Gastrocnemius medialis (tissue), 4 donors: ENCODE measurements around the gene PODNL1. TPM values are rescaled to one million over a fixed set of nuclear protein-coding genes. Genes with fewer than 3 reads are reported as not detected.
A peak's percentile ranks its signal among the peaks of the same experiment; 100 is the strongest.
"Not testable (repeated sequence)": the region's sequence is repeated elsewhere in the genome, so short reads cannot be mapped to it uniquely, and the experiment has no call there.

ENCODE experiments used
- ATAC-seq, 2 donors: fragments of 150-250 bp; one replicate each; pipeline ENCODE4 v1.9.1; 2016
- DNase-seq, 2 donors: peaks; one replicate each; pipeline ENCODE4 v3.0.0-alpha.2; 2019
- H3K27ac ChIP-seq, 4 donors: fragments of 200-600 bp; sonication (generic); 1 replicate in 1 of 4; 2 replicates in 3 of 4; pipeline ENCODE4 v1.5.1; 2016 to 2018; ENCODE audit warnings: mild to moderate bottlenecking in 2 of 4, moderate library complexity in 1 of 4
- H3K27me3 ChIP-seq, 3 donors: fragments of 200-600 bp; sonication (generic) in 2 of 3; 1 replicate in 1 of 3; 2 replicates in 2 of 3; pipeline versions ENCODE4 v1.5.1 to v1.6.0; 2016 to 2019; ENCODE audit warnings: mild to moderate bottlenecking in 1 of 3, moderate library complexity in 1 of 3
- H3K36me3 ChIP-seq, 2 donors: fragments of 200-600 bp; sonication (generic) in 1 of 2; one replicate each; pipeline ENCODE4 v1.5.1; 2017 to 2018
- H3K4me1 ChIP-seq, 2 donors: fragments of 200-600 bp; sonication (generic) in 1 of 2; one replicate each; pipeline ENCODE4 v1.5.1; 2016 to 2017; ENCODE audit warnings: mild to moderate bottlenecking in 2 of 2
- H3K4me3 ChIP-seq, 4 donors: fragments of 200-600 bp; sonication (generic) in 3 of 4; 1 replicate in 1 of 4; 2 replicates in 3 of 4; pipeline ENCODE4 v1.5.1; 2016 to 2019; ENCODE audit warnings: mild to moderate bottlenecking in 2 of 4
- H3K9me3 ChIP-seq, 3 donors: fragments of 200-600 bp; sonication (generic) in 2 of 3; 1 replicate in 1 of 3; 2 replicates in 2 of 3; pipeline ENCODE4 v1.5.1; 2016 to 2019
- POLR2A ChIP-seq, 2 donors: fragments of 450-650 bp; IDR thresholded peaks; one replicate each; pipeline ENCODE4 v1.6.1; 2017; ENCODE audit warnings: antibody characterized with exemption in 2 of 2, mild to moderate bottlenecking in 2 of 2, moderate library complexity in 2 of 2
- in situ Hi-C, 4 donors: fragments of 200-750 bp; cut with MboI; loops; one replicate each; pipeline versions ENCODE4 v1.15.0 to v1.8.0; 2017; ENCODE audit warnings: low sequenced_read_pairs in 4 of 4
- intact Hi-C: fragments of 100-400 bp; cut with DNase I; formaldehyde crosslinking; loops from one replicate; pipeline ENCODE4 v1.15.1; 2023; ENCODE audit warnings: low total_unique reads
- total RNA-seq, 4 donors: library from RNA; depleted of rRNA; stranded (reverse); fragments of >200 nt; gene quantifications; one replicate each; pipeline versions ENCODE4 v1.1.0 to v1.2.3, GENCODE V29; 2016
- TF ChIP-seq, protein P1 (sequence below), 5 experiments: fragments of 450-650 bp in 3 of 5; fragments of 200-600 bp in 2 of 5; sonication (generic) in 2 of 5; IDR thresholded peaks in 4 of 5; conservative IDR thresholded peaks in 1 of 5; 1 replicate in 4 of 5; 2 replicates in 1 of 5; pipeline ENCODE4 v1.5.1; 2016 to 2019; ENCODE audit warnings: antibody characterized with exemption in 5 of 5, mild to moderate bottlenecking in 3 of 5, moderate library complexity in 3 of 5

Gene PODNL1
- total RNA-seq, 4 donors from 2014 or later = 0.55 to 0.61 TPM; not detected in 2

- Histone ChIP-seq H3K27ac (peak overlapping the region in 2 of 4 donors; percentile 88 to 89), H3K27me3 (no peaks in the 10 kb centered on the region), H3K9me3 (no peaks in the 10 kb centered on the region), H3K4me1 (peaks cover 18 to 24% of the 10 kb centered on the region in 2 donors), H3K36me3 (peaks cover 0 to 11% of the 10 kb centered on the region in 2 donors), H3K4me3 (no peak overlapping the region)
- intact Hi-C loops = no loop called here
- TF ChIP-seq POLR2A (IDR thresholded peaks at IDR 0.05) = no peak
- TF ChIP-seq, protein P1, sequence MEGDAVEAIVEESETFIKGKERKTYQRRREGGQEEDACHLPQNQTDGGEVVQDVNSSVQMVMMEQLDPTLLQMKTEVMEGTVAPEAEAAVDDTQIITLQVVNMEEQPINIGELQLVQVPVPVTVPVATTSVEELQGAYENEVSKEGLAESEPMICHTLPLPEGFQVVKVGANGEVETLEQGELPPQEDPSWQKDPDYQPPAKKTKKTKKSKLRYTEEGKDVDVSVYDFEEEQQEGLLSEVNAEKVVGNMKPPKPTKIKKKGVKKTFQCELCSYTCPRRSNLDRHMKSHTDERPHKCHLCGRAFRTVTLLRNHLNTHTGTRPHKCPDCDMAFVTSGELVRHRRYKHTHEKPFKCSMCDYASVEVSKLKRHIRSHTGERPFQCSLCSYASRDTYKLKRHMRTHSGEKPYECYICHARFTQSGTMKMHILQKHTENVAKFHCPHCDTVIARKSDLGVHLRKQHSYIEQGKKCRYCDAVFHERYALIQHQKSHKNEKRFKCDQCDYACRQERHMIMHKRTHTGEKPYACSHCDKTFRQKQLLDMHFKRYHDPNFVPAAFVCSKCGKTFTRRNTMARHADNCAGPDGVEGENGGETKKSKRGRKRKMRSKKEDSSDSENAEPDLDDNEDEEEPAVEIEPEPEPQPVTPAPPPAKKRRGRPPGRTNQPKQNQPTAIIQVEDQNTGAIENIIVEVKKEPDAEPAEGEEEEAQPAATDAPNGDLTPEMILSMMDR (IDR thresholded peaks at IDR 0.05 in 4 of 5, conservative IDR thresholded peaks at IDR 0.05 in 1 of 5) = no peak
- in situ Hi-C loops = no loop called here
- no peak for DNase-seq
- peak in 1 of 2 donors; percentile 39 for ATAC-seq
Observed at GRCh38 chr19:13974073-13974472, 35.9 kb upstream of the PODNL1 start.

- H3K4me3 ChIP-seq, ATAC-seq, intact Hi-C loops, DNase-seq, in situ Hi-C loops, H3K9me3 ChIP-seq, H3K27me3 ChIP-seq: not testable (repeated sequence)
- peak overlapping the region in 3 of 4 donors; percentile 39 to 67 (median 57) for H3K27ac ChIP-seq
- H3K36me3 ChIP-seq = peaks cover 0 to 17% of the 10 kb centered on the region in 2 donors
- H3K4me1 ChIP-seq = peaks cover 18 to 24% of the 10 kb centered on the region in 2 donors
Observed at GRCh38 chr19:13973479-13973878, 35.3 kb upstream of the PODNL1 start.

GRCh38 chr19:13972368-13973155 is 34.3 kb upstream of the PODNL1 start:
- peaks cover 18 to 24% of the 10 kb centered on the region in 2 donors for H3K4me1 ChIP-seq
- peaks cover 0 to 26% of the 10 kb centered on the region in 2 donors for H3K36me3 ChIP-seq
- DNase-seq (peak in 1 of 2 donors; percentile 61), ATAC-seq (no peak)
- intact Hi-C loops (no loop called here), in situ Hi-C loops (no loop called here)
- no peak overlapping the region for H3K4me3 ChIP-seq
- peak overlapping the region; percentile 39 to 67 (median 56) for H3K27ac ChIP-seq
- H3K9me3 ChIP-seq = no peaks in the 10 kb centered on the region
- H3K27me3 ChIP-seq = no peaks in the 10 kb centered on the region
- TF ChIP-seq POLR2A (IDR thresholded peaks at IDR 0.05) = no peak
- TF ChIP-seq, protein P1 (IDR thresholded peaks at IDR 0.05 in 4 of 5, conservative IDR thresholded peaks at IDR 0.05 in 1 of 5) = no peak

DNA sequence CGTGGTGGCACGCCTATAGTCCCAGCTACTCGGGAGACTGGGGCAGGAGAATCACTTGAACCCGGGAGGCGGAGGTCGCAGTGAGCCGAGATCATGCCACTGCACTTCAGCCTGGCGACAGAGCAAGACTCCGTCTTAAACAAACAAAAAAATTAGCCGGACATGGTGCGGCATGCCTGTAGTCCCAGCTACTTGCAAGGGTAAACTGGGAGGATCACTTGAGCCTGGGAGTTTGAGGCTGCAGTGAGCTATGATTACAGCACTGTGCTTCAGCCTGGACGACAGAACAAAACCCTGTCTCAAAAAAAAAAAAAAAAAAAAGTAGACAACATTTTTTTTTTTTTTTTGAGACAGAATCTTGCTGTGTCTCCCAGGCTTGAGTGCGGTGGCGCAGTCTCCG is 33.7 kb upstream of the PODNL1 start:
- ATAC-seq, H3K27me3 ChIP-seq, H3K9me3 ChIP-seq, intact Hi-C loops, H3K27ac ChIP-seq, H3K4me3 ChIP-seq, DNase-seq, in situ Hi-C loops: not testable (repeated sequence)
- Histone ChIP-seq H3K4me1 (peaks cover 18 to 24% of the 10 kb centered on the region in 2 donors), H3K36me3 (peaks cover 0 to 33% of the 10 kb centered on the region in 2 donors)

- H3K4me1 ChIP-seq = peaks cover under 1 to 6% of the 10 kb centered on the region in 2 donors
- no peak for DNase-seq
- TF ChIP-seq, protein P1 (IDR thresholded peaks at IDR 0.05 in 4 of 5, conservative IDR thresholded peaks at IDR 0.05 in 1 of 5) = no peak
- no peak for TF ChIP-seq POLR2A (IDR thresholded peaks at IDR 0.05)
- peaks cover 0 to 53% of the 10 kb centered on the region in 2 donors for H3K36me3 ChIP-seq
- H3K27ac ChIP-seq = no peak overlapping the region
- in situ Hi-C loops = no loop called here
- intact Hi-C loops = no loop called here
- no peaks in the 10 kb centered on the region for H3K9me3 ChIP-seq
- no peaks in the 10 kb centered on the region for H3K27me3 ChIP-seq
- ATAC-seq = no peak
- no peak overlapping the region for H3K4me3 ChIP-seq
Observed at GRCh38 chr19:13969897-13970296, 31.7 kb upstream of the PODNL1 start.
